Right forelimb (tissue), 1 donor: Measurements from ENCODE around the gene SETDB1.

Source experiments
- DNase-seq: peaks from one replicate; pipeline ENCODE4 v3.0.0-alpha.2; 2018

SETDB1 gene

GRCh38 chr1:150931773-150932172, 5.6 kb downstream of the SETDB1 start:
- DNase-seq, result no peak

GRCh38 chr1:150944856-150945255, 18.7 kb downstream of the SETDB1 start:
- no peak for DNase-seq

- no peak for DNase-seq
These were observed 28.5 kb downstream of the SETDB1 start for GRCh38 chr1:150954708-150955107.

GRCh38 chr1:150955280-150955679, 29.1 kb downstream of the SETDB1 start:
- no peak for DNase-seq

GRCh38 chr1:150957666-150958065, 31.5 kb downstream of the SETDB1 start:
- no peak for DNase-seq

GRCh38 chr1:150960646-150961045, 34.5 kb downstream of the SETDB1 start:
- DNase-seq, result no peak

- DNase-seq, result no peak
These were observed 35.6 kb downstream of the SETDB1 start for GRCh38 chr1:150961756-150962155.

- no peak for DNase-seq
These were observed 37.4 kb downstream of the SETDB1 start for GRCh38 chr1:150963321-150964163.

GRCh38 chr1:150964164-150964489, 38.0 kb downstream of the SETDB1 start:
- DNase-seq, result no peak

GRCh38 chr1:150965605-150966004, 39.4 kb downstream of the SETDB1 start:
- no peak for DNase-seq

- no peak for DNase-seq
These were observed 39.8 kb downstream of the SETDB1 start for GRCh38 chr1:150966011-150966410.

GRCh38 chr1:150967936-150968335, 41.8 kb downstream of the SETDB1 start:
- DNase-seq, result no peak

- no peak for DNase-seq
These were observed 42.3 kb downstream of the SETDB1 start for GRCh38 chr1:150968491-150968890.

GRCh38 chr1:150969626-150970025, 43.5 kb downstream of the SETDB1 start:
- no peak for DNase-seq

- DNase-seq, result no peak
These were observed 44.8 kb downstream of the SETDB1 start for GRCh38 chr1:150970808-150971582.

GRCh38 chr1:150971583-150972416, 45.6 kb downstream of the SETDB1 start:
- no peak for DNase-seq

GRCh38 chr1:150972417-150972940, 46.3 kb downstream of the SETDB1 start:
- DNase-seq, result no peak

GRCh38 chr1:150973258-150973835, 47.2 kb downstream of the SETDB1 start:
- no peak for DNase-seq

GRCh38 chr1:150973836-150974579, 47.8 kb downstream of the SETDB1 start:
- no peak for DNase-seq

- DNase-seq, result peak; percentile 91
These were observed 48.7 kb downstream of the SETDB1 start, which contains the start of gene CERS2 for GRCh38 chr1:150974580-150975478. Gene CERS2 (minus strand): TSS chr1:150974835. CDS start chr1:150969090, 5,745 bp downstream.

- no peak for DNase-seq
These were observed 50.2 kb downstream of the SETDB1 start for GRCh38 chr1:150976401-150976821.
